ENCODE measurements around the gene MAPK1. TPM values are rescaled to one million over a fixed set of nuclear protein-coding genes. Genes with fewer than 3 reads are reported as not detected.
"Not testable (repeated sequence)": the region's sequence is repeated elsewhere in the genome, so short reads cannot be mapped to it uniquely, and the experiment has no call there.

MAPK1 gene
- total RNA-seq, 1 donor from 2014 or later = 42.3 TPM

DNA sequence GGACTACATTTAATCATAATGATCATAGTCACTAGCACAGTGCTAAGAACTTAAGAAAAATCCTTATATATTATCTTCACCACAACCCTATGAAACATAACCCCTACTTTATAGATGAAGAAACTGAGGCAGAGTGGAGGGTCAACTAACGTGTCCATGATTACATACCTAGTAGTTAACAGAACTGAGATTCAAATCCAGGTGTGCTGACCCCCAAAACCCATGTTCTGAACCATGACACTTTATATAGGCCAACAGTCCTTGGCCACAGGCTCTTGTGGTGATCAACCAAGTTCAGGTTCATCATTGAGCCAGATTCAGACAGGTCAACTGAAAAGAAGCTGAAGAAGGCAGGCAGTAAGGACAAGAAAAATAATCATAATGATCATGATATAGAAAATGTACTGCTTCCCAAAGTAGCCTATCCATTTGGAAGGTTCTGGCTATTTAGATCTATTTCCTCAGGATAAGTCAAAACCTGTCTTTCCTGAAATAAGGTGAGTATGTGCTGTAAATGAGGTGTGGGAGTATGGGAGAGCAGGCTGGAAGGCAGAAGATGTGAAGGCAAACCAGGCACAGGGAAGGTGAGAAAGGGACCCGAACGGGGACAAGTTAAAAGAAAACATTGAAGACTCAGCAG lies 39.7 kb downstream of the MAPK1 start:
- TF ChIP-seq, protein P1, sequence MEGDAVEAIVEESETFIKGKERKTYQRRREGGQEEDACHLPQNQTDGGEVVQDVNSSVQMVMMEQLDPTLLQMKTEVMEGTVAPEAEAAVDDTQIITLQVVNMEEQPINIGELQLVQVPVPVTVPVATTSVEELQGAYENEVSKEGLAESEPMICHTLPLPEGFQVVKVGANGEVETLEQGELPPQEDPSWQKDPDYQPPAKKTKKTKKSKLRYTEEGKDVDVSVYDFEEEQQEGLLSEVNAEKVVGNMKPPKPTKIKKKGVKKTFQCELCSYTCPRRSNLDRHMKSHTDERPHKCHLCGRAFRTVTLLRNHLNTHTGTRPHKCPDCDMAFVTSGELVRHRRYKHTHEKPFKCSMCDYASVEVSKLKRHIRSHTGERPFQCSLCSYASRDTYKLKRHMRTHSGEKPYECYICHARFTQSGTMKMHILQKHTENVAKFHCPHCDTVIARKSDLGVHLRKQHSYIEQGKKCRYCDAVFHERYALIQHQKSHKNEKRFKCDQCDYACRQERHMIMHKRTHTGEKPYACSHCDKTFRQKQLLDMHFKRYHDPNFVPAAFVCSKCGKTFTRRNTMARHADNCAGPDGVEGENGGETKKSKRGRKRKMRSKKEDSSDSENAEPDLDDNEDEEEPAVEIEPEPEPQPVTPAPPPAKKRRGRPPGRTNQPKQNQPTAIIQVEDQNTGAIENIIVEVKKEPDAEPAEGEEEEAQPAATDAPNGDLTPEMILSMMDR (conservative IDR thresholded peaks at IDR 0.05; ENCODE audit: low read depth, low read length) = no peak
- H3K4me3 ChIP-seq (ENCODE audit: low read depth, low read length) = no peak overlapping the region
- DNase-seq (ENCODE audit: low read depth) = no peak

DNA sequence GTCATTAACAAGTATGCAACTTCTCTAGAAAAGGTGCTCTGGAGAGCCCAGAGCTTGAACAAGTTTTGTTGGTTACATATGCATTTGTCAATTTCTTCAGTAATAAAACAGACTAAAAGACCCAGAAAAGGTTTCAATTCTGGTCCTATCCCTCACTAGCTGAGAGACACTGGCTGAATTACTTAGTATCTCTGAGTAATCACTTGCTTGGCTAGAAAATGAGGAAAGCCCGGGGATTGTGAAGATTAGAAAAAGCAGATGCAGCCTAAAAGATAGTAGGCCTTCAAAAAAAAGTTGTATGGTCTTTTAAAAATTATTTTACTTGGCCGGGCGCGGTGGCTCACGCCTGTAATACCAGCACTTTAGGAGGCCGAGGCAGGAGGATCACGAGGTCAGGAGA lies 41.2 kb downstream of the MAPK1 start:
- no peak overlapping the region for H3K4me3 ChIP-seq (ENCODE audit: low read depth, low read length)
- DNase-seq (ENCODE audit: low read depth) = no peak
- TF ChIP-seq, protein P1 (conservative IDR thresholded peaks at IDR 0.05; ENCODE audit: low read depth, low read length) = no peak

DNA sequence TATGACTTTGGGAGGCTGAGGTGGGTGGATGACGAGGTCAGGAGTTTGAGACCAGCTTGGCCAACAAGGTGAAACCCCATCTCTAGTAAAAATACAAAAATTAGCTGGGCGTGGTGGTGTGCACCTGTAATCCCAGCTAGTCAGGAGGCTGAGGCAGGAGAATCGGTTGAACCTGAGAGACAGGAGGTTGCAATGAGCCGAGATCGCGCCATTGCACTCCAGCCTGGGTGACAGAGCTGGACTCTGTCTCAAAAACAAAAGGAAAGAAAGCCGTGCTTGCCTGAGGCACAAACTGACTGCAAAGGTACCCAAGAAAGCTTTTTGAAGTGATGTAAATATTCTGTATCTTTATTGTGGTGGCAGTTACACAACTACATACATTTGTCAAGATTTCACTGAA lies 42.5 kb downstream of the MAPK1 start:
- DNase-seq (ENCODE audit: low read depth) = not testable (repeated sequence)

DNA sequence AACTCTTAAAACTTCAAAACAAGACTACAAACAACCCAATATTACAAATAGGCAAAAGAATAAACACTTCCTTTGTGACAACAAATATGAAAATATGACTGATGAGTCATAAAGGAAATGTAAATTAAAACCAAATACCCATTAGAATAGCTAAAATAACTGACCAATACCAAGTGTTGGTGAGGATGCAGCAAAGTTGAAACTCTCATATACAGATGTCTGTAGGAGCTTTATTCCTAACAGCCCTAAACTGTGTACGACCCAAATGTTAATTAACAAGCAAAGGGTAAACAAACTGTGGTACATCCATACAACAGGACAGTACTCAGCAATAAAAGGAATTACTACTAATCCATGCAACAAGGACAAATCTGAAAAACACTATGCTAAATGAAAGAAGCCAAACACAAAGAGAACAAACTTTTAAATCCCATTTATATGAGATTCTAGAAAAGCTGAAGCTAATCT lies 43.0 kb downstream of the MAPK1 start:
- no peak for DNase-seq (ENCODE audit: low read depth)
- TF ChIP-seq, protein P1 (conservative IDR thresholded peaks at IDR 0.05; ENCODE audit: low read depth, low read length) = no peak
- no peak overlapping the region for H3K4me3 ChIP-seq (ENCODE audit: low read depth, low read length)

More for the DNA sequence above, 42.5 kb downstream of the MAPK1 start:
- not testable (repeated sequence) for H3K4me3 ChIP-seq (ENCODE audit: low read depth, low read length)

DNA sequence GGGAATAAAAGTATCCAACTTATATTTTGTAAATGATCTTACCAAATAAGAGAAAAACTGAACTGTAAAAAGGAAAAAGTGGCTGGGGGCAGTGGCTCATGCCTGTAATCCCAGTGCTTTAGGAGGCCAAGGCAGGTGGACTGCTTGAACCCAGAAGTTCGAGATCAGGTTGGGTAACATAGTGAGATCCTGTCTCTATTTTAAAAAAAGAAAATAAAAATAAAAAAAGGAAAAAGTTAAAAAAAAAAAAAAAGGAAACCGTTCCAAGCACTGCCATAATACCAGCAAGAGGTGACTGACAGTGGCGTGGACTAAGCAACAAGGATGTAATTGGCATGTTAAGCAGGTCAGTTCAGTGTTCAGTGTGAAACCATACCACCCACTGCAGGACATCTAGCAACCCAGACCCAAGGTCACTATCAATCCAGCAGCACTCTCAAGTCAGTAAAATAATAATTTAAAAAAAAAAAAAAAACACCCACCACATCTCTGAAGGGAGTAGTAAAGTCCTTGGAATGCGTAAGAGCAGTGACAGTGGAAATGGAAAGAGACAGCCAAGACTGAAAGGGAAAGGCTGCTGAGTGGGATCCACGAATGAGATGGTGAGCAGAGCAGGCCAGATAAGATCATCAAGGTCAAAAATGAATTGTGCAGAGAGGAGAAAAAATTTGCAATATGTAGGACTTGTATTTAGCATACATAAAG lies 43.6 kb downstream of the MAPK1 start:
- no peak for DNase-seq (ENCODE audit: low read depth)
- H3K4me3 ChIP-seq (ENCODE audit: low read depth, low read length) = no peak overlapping the region
- TF ChIP-seq, protein P1 (conservative IDR thresholded peaks at IDR 0.05; ENCODE audit: low read depth, low read length) = no peak

DNA sequence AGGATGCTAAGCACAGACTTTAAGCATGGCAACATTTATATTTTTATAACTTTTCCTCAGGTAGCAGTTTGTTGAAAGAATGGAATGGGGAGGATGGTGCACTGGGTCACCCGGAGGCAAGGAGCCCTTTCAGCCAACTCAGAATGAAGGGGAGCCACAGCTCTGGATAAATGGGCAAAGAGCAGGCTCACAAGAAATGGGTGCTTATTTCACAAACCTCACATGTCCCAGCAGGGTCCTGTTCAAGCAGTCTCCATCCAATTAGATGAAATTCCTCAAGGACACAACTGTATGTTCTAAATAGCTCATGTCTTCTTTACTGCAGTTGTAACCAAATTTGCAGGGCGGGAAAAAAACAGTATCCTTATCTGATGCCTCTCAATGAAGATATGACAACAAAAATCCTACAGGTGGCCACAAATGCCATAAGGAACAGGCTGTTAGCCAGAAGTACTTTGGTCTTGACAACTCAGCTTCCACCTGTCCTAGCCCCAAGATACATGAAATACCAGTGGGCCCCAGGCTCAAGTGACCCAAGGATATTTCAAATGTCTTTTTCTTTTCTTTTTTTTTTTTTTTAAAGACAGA lies 48.2 kb downstream of the MAPK1 start:
- TF ChIP-seq, protein P1 (conservative IDR thresholded peaks at IDR 0.05; ENCODE audit: low read depth, low read length) = no peak
- DNase-seq (ENCODE audit: low read depth) = no peak

DNA sequence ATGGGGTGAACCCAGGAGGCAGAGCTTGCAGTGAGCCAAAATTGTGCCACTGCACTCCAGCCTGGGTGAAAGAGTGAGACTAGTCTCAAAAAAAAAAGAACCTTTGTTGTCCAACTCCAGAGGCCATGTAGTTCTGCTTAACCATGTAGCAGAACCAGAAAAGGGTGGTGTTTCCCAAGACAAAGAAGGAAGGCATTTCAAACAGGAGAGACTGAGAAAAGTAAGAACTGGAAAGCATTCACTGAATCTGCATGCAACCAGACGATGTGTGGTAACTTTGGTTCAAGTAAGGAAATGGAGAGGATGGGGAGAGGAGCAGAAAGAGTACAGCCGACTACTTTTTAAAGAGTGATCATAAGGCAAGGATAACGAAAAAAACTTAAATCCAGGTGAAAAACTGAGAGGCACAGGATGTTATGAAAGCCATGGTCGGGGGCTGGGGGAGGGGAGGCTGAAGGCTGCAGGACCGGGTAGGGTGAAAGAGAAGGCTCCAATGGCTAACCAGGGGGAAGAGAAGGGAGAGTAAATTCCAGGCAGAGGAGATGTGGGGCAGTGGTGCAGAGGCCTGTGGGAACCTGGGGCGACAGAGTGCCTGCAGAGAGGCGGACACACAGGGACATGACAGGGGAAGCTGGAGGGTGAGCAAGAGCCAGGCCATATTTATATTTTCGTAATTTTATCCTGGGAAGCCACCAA lies 48.8 kb downstream of the MAPK1 start:
- no peak for DNase-seq (ENCODE audit: low read depth)
- TF ChIP-seq, protein P1 (conservative IDR thresholded peaks at IDR 0.05; ENCODE audit: low read depth, low read length) = no peak
- H3K4me3 ChIP-seq (ENCODE audit: low read depth, low read length) = no peak overlapping the region

More for the DNA sequence above, 48.2 kb downstream of the MAPK1 start:
- H3K4me3 ChIP-seq (ENCODE audit: low read depth, low read length) = no peak overlapping the region

DNA sequence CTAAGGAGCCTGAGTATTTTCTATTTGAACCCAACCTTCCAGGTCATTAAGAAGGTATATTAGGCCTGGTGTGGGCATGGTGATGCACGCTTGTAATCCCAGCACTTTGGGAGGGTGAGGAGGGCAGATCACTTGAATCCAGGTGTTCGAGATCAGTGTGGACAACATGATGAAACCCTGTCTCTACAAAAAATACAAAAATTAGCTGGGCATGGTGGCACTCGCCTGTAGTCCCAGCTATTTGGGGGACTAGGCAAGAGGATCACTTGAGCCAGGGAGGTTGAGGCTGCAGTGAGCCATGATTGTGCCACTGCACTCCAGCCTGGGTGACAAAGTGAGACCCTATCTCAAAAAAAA lies 50.0 kb downstream of the MAPK1 start:
- DNase-seq (ENCODE audit: low read depth); H3K4me3 ChIP-seq (ENCODE audit: low read depth, low read length): not testable (repeated sequence)
